HEK293 (cell line): ENCODE measurements around the gene CLTCL1.

Experiments
- CTCF ChIA-PET: fragments of 350-600 bp; formaldehyde crosslinking; extraction: SDS; loops from one replicate; lab custom pipeline; 2021; ENCODE audit warnings: antibody characterized with exemption; lab: Yijun Ruan, JAX
- POLR2A ChIA-PET: fragments of 300-600 bp; formaldehyde crosslinking; extraction: SDS; loops from one replicate; lab custom pipeline; 2020; ENCODE audit warnings: antibody characterized with exemption, inconsistent platforms; lab: Yijun Ruan, JAX
- H3K27ac ChIP-seq: fragments of 200-500 bp; sonication (Bioruptor generic); 2 replicates; pipeline ENCODE4 v1.5.1; 2014; ENCODE audit warnings: low read depth, low read length, control low read depth, inconsistent platforms; ENCODE audit errors: extremely low read depth
- H3K36me3 ChIP-seq, 2 experiments: fragments of 200-500 bp in 1 of 2; sonication (Bioruptor generic) in 1 of 2; 1 replicate in 1 of 2; 2 replicates in 1 of 2; pipeline ENCODE4 v1.5.1; 2014 to 2017; ENCODE audit warnings: inconsistent platforms in 2 of 2, low read length in 2 of 2; ENCODE audit not compliant: control insufficient read depth in 2 of 2, insufficient read depth in 1 of 2
- H3K4me1 ChIP-seq: fragments of 200-500 bp; sonication (Bioruptor generic); 2 replicates; pipeline ENCODE4 v1.5.1; 2014; ENCODE audit warnings: mild to moderate bottlenecking, low read length, inconsistent platforms; ENCODE audit not compliant: control insufficient read depth, insufficient read depth
- H3K4me3 ChIP-seq: 2 replicates; pipeline ENCODE4 v1.5.1; 2011; ENCODE audit warnings: low read depth, mild to moderate bottlenecking, control low read depth, low read length, moderate library complexity
- H3K9me3 ChIP-seq: fragments of 200-500 bp; sonication (Bioruptor generic); 2 replicates; pipeline ENCODE4 v1.5.1; 2014; ENCODE audit warnings: low read depth, low read length, inconsistent platforms; ENCODE audit not compliant: control insufficient read depth, insufficient read depth
- GLI2 ChIP-seq: fragments of 450-650 bp; formaldehyde crosslinking; IDR thresholded peaks from 2 replicates; pipeline ENCODE4; 2017; ENCODE audit warnings: missing biosample characterization, missing genetic modification characterization, low read depth, borderline replicate concordance
- GLIS1 ChIP-seq: fragments of 450-650 bp; formaldehyde crosslinking; IDR thresholded peaks from 2 replicates; pipeline ENCODE4 v1.5.1; 2016; ENCODE audit warnings: missing biosample characterization, missing genetic modification characterization
- KLF16 ChIP-seq: fragments of 450-650 bp; formaldehyde crosslinking; IDR thresholded peaks from 2 replicates; pipeline ENCODE4 v1.5.1; 2017; ENCODE audit warnings: missing biosample characterization, missing genetic modification characterization
- OVOL3 ChIP-seq: fragments of 450-650 bp; formaldehyde crosslinking; IDR thresholded peaks from 2 replicates; pipeline ENCODE4 v1.5.1; 2016; ENCODE audit warnings: missing biosample characterization, missing genetic modification characterization
- SCRT1 ChIP-seq: fragments of 450-650 bp; formaldehyde crosslinking; IDR thresholded peaks from 2 replicates; pipeline ENCODE4 v1.5.1; 2016; ENCODE audit warnings: missing biosample characterization, missing genetic modification characterization, borderline replicate concordance
- TRIM28 ChIP-seq: IDR thresholded peaks from 2 replicates; pipeline ENCODE4 v1.6.1; 2011; ENCODE audit warnings: low read length, control low read depth, borderline replicate concordance
- ZNF114 ChIP-seq: fragments of 450-650 bp; formaldehyde crosslinking; IDR thresholded peaks from 2 replicates; pipeline ENCODE4 v1.5.0; 2017; ENCODE audit warnings: missing biosample characterization, missing genetic modification characterization
- ZNF202 ChIP-seq: fragments of 450-650 bp; formaldehyde crosslinking; IDR thresholded peaks from 2 replicates; pipeline ENCODE4 v1.5.1; 2016; ENCODE audit warnings: missing biosample characterization, missing genetic modification characterization, borderline replicate concordance
- ZNF221 ChIP-seq: fragments of 450-650 bp; formaldehyde crosslinking; IDR thresholded peaks from 2 replicates; pipeline ENCODE4 v1.5.1; 2017; ENCODE audit warnings: missing biosample characterization, missing genetic modification characterization, borderline replicate concordance
- ZNF280D ChIP-seq: fragments of 450-650 bp; formaldehyde crosslinking; IDR thresholded peaks from 2 replicates; pipeline ENCODE4 v1.5.1; 2016; ENCODE audit warnings: missing biosample characterization, missing genetic modification characterization
- ZNF292 ChIP-seq: fragments of 450-650 bp; formaldehyde crosslinking; IDR thresholded peaks from 2 replicates; pipeline ENCODE4 v1.5.1; 2016; ENCODE audit warnings: low read depth, missing biosample characterization, missing genetic modification characterization, borderline replicate concordance
- ZNF335 ChIP-seq: fragments of 450-650 bp; formaldehyde crosslinking; conservative IDR thresholded peaks from 2 replicates; pipeline ENCODE4 v1.5.1; 2016; ENCODE audit warnings: missing biosample characterization, missing genetic modification characterization
- ZNF366 ChIP-seq: fragments of 450-650 bp; formaldehyde crosslinking; conservative IDR thresholded peaks from 2 replicates; pipeline ENCODE4 v1.5.1; 2016; ENCODE audit warnings: missing biosample characterization, missing genetic modification characterization
- ZNF423 ChIP-seq: fragments of 450-650 bp; formaldehyde crosslinking; IDR thresholded peaks from 2 replicates; pipeline ENCODE4 v1.5.1; 2016; ENCODE audit warnings: missing biosample characterization, missing genetic modification characterization
- ZNF510 ChIP-seq: fragments of 450-650 bp; formaldehyde crosslinking; IDR thresholded peaks from 2 replicates; pipeline ENCODE4 v1.5.1; 2018; ENCODE audit warnings: mild to moderate bottlenecking, missing genetic modification characterization, missing biosample characterization; ENCODE audit not compliant: insufficient replicate concordance
- ZNF544 ChIP-seq: fragments of 450-650 bp; formaldehyde crosslinking; IDR thresholded peaks from 2 replicates; pipeline ENCODE4 v1.5.0; 2017; ENCODE audit warnings: missing biosample characterization, missing genetic modification characterization
- ZNF560 ChIP-seq: fragments of 450-650 bp; formaldehyde crosslinking; IDR thresholded peaks from 2 replicates; pipeline ENCODE4 v1.5.1; 2017; ENCODE audit warnings: missing biosample characterization, missing genetic modification characterization, borderline replicate concordance
- ZNF596 ChIP-seq: fragments of 450-650 bp; IDR thresholded peaks from 2 replicates; pipeline ENCODE4 v1.5.0; 2018; ENCODE audit warnings: missing biosample characterization, mild to moderate bottlenecking, missing genetic modification characterization, moderate library complexity
- ZNF629 ChIP-seq: fragments of 450-650 bp; formaldehyde crosslinking; IDR thresholded peaks from 2 replicates; pipeline ENCODE4 v1.5.1; 2017; ENCODE audit warnings: missing biosample characterization, missing genetic modification characterization
- ZNF645 ChIP-seq: fragments of 450-650 bp; formaldehyde crosslinking; IDR thresholded peaks from 2 replicates; pipeline ENCODE4; 2016; ENCODE audit warnings: missing biosample characterization, missing genetic modification characterization
- ZNF704 ChIP-seq: fragments of 450-650 bp; formaldehyde crosslinking; IDR thresholded peaks from 2 replicates; pipeline ENCODE4 v1.5.1; 2016; ENCODE audit warnings: missing biosample characterization, missing genetic modification characterization
- ZNF776 ChIP-seq: fragments of 450-650 bp; formaldehyde crosslinking; IDR thresholded peaks from 2 replicates; pipeline ENCODE4 v1.5.0; 2017; ENCODE audit warnings: missing biosample characterization, missing genetic modification characterization, borderline replicate concordance

CLTCL1 gene

GRCh38 chr22:19231986-19232385, 59.5 kb downstream of the CLTCL1 start:
- no peak overlapping the region for H3K4me3 ChIP-seq
- H3K4me1 ChIP-seq = peaks cover 6% of the 10 kb centered on the region; the same call in 1 of the 2 replicates
- TF ChIP-seq OVOL3 (tag by site-specific recombination) = no peak
- H3K9me3 ChIP-seq = no peaks in the 10 kb centered on the region
- ChIA-PET POLR2A (no interaction called here), CTCF (interaction anchor here (0.7 to 1.3 kb wide), 4 partner anchors 37 to 303 kb away, joined by 3 to 5 read pairs (median 3); partner anchors contain the start of gene ESS2)
- H3K27ac ChIP-seq = no peak overlapping the region
- peaks cover 0 to 71% of the 10 kb centered on the region in 2 experiments; a peak in 1 of 3 replicates for H3K36me3 ChIP-seq

- POLR2A ChIA-PET = no interaction called here
- H3K4me3 ChIP-seq = no peak overlapping the region
- TF ChIP-seq ZNF221 (tag by site-specific recombination) = no peak
- 0 out of 2 replicates have a peak, but pooled peaks have one; percentile 35 for TF ChIP-seq SCRT1
- CTCF ChIA-PET = no interaction called here
- H3K27ac ChIP-seq = no peak overlapping the region
- peaks cover 0 to 79% of the 10 kb centered on the region in 2 experiments; a peak in 1 of 3 replicates for H3K36me3 ChIP-seq
- H3K9me3 ChIP-seq = no peaks in the 10 kb centered on the region
- H3K4me1 ChIP-seq = peaks cover 6% of the 10 kb centered on the region; the same call in 1 of the 2 replicates
Observed at GRCh38 chr22:19229600-19229999, 61.9 kb downstream of the CLTCL1 start.

GRCh38 chr22:19228179-19228578, 63.3 kb downstream of the CLTCL1 start:
- TF ChIP-seq ZNF202 (tag by site-specific recombination) (no peak), ZNF335 (tag by site-specific recombination) (no peak), ZNF423 (no peak), ZNF292 (tag by site-specific recombination) (no peak), GLI2 (tag by site-specific recombination) (no peak), ZNF776 (tag by site-specific recombination) (no peak), ZNF114 (tag by site-specific recombination) (no peak), ZNF280D (tag by site-specific recombination) (no peak), KLF16 (no peak), ZNF704 (no peak), ZNF596 (tag by site-specific recombination) (no peak), ZNF366 (no peak), ZNF510 (no peak), ZNF645 (tag by site-specific recombination) (no peak), ZNF560 (tag by site-specific recombination) (no peak), ZNF629 (tag by site-specific recombination) (no peak), GLIS1 (tag by site-specific recombination) (no peak), ZNF544 (tag by site-specific recombination) (no peak), TRIM28 (no peak)
- Histone ChIP-seq H3K4me3 (no peak overlapping the region), H3K36me3 (peaks cover 0 to 79% of the 10 kb centered on the region in 2 experiments; a peak in 1 of 3 replicates), H3K27ac (no peak overlapping the region), H3K4me1 (peaks cover 6% of the 10 kb centered on the region; the same call in 1 of the 2 replicates), H3K9me3 (no peaks in the 10 kb centered on the region)
- POLR2A ChIA-PET = no interaction called here
- CTCF ChIA-PET = interaction anchor here (0.7 kb wide), 1 partner anchor 175 kb away, joined by 3 read pairs; no protein-coding TSS in a partner anchor
